HepG2 (cell line): ENCODE results near the gene ACSS1. TPM values are rescaled to one million over a fixed set of nuclear protein-coding genes. Genes with fewer than 3 reads are reported as not detected.

Source experiments
- ATAC-seq: fragments of 200-7000 bp; cut with Tn5 transposase; 3 replicates; pipeline ENCODE4 v1.9.1; 2020; ENCODE audit warnings: mild to moderate bottlenecking, moderate library complexity
- BruUV-seq: library from RNA; stranded (reverse); fragments of 400-500 nt; replicated peaks from 2 replicates; lab custom pipeline; 2021; lab: Mats Ljungman, UMichigan
- CTCF ChIA-PET: fragments of 300-600 bp; formaldehyde crosslinking; extraction: SDS; loops from one replicate; lab custom pipeline; 2021; ENCODE audit warnings: low total read pairs, inconsistent platforms, low intra/inter-chr PET ratio; lab: Yijun Ruan, JAX
- POLR2A ChIA-PET: fragments of 350-600 bp; sonication (Branson Sonifier 250); formaldehyde crosslinking; loops from one replicate; lab custom pipeline; 2020; ENCODE audit warnings: antibody characterized with exemption, inconsistent platforms; lab: Yijun Ruan, JAX
- DNase-seq: peaks from one replicate; pipeline ENCODE4 v3.0.0-alpha.2; 2015; ENCODE audit warnings: low spot score
- FAIRE-seq: peaks from 3 replicates; lab custom pipeline; 2011; peaks lifted over from hg19 to GRCh38; lab: Jason Lieb, UNC
- H2AFZ ChIP-seq: one replicate; pipeline ENCODE4 v1.6.1; 2011; ENCODE audit warnings: low read length, inconsistent platforms
- H3K27ac ChIP-seq: fragments of 300-600 bp; 3 replicates; pipeline ENCODE4 v1.8.0; 2011; ENCODE audit warnings: mixed run types, mild to moderate bottlenecking, mixed read lengths, low read length, inconsistent platforms; ENCODE audit not compliant: insufficient read depth; ENCODE audit errors: extremely low read length
- H3K27me3 ChIP-seq, 2 experiments: fragments of 200-600 bp in 1 of 2; 2 replicates in 1 of 2; 3 replicates in 1 of 2; pipeline versions ENCODE4 v1.6.0 to v1.8.0; 2011; ENCODE audit warnings: low read length in 2 of 2, mild to moderate bottlenecking in 2 of 2, moderate library complexity in 2 of 2, inconsistent platforms in 1 of 2; ENCODE audit not compliant: insufficient read depth in 2 of 2, control insufficient read depth in 1 of 2
- H3K36me3 ChIP-seq, 2 experiments: fragments of 200-600 bp in 1 of 2; replicated peaks in 1 of 2; 2 replicates in 1 of 2; 3 replicates in 1 of 2; pipeline versions ENCODE4 v1.5.1 to v1.8.0; 2011; ENCODE audit warnings: low read length in 2 of 2, inconsistent platforms in 1 of 2; ENCODE audit not compliant: insufficient read depth in 2 of 2, control insufficient read depth in 1 of 2
- H3K4me1 ChIP-seq: 2 replicates; pipeline ENCODE4 v1.5.1; 2012; ENCODE audit warnings: low read length, inconsistent platforms; ENCODE audit not compliant: insufficient read depth
- H3K4me2 ChIP-seq: 2 replicates; pipeline ENCODE4 v1.6.0; 2011; ENCODE audit warnings: low read depth, low read length, inconsistent platforms
- H3K4me3 ChIP-seq, 3 experiments: fragments of 200-600 bp in 1 of 3; sonication (generic), shearing (Covaris generic) in 1 of 3; replicated peaks in 1 of 3; 2 replicates each; pipeline ENCODE4 v1.5.1; 2011 to 2016; ENCODE audit warnings: low read length in 3 of 3, inconsistent platforms in 2 of 3, low read depth in 2 of 3, mild to moderate bottlenecking in 2 of 3, control low read depth in 1 of 3, mixed read lengths in 1 of 3; ENCODE audit not compliant: insufficient read depth in 1 of 3
- H3K79me2 ChIP-seq: one replicate; pipeline ENCODE4 v1.6.1; 2011; ENCODE audit warnings: low read length, inconsistent platforms; ENCODE audit not compliant: insufficient read depth
- H3K9ac ChIP-seq: 2 replicates; pipeline ENCODE4 v1.6.0; 2011; ENCODE audit warnings: mild to moderate bottlenecking, low read depth, low read length, inconsistent platforms; ENCODE audit not compliant: insufficient read depth
- H3K9me3 ChIP-seq: 2 replicates; pipeline ENCODE4 v1.5.1; 2012; ENCODE audit warnings: mild to moderate bottlenecking, low read length
- H4K20me1 ChIP-seq: 2 replicates; pipeline ENCODE4 v1.6.0; 2011; ENCODE audit warnings: inconsistent platforms, mild to moderate bottlenecking, low read length, moderate library complexity; ENCODE audit not compliant: insufficient read depth
- AGO2 ChIP-seq: fragments of 200-400 bp; formaldehyde crosslinking; optimal IDR thresholded peaks from 2 replicates; pipeline ENCODE3; 2017; ENCODE audit warnings: mild to moderate bottlenecking, low read depth, low read length, moderate library complexity
- EED ChIP-seq: sonication (generic); formaldehyde crosslinking; IDR thresholded peaks from 2 replicates; pipeline ENCODE4 v1.5.0; 2020; ENCODE audit warnings: mild to moderate bottlenecking, missing genetic modification reagents
- SMYD3 ChIP-seq: sonication (generic); formaldehyde crosslinking; IDR thresholded peaks from 2 replicates; pipeline ENCODE4 v1.8.1; 2023; ENCODE audit warnings: mild to moderate bottlenecking, missing genetic modification reagents
- ZNF235 ChIP-seq: sonication (generic); formaldehyde crosslinking; IDR thresholded peaks from 2 replicates; pipeline ENCODE4 v1.8.1; 2023; ENCODE audit warnings: mild to moderate bottlenecking, missing genetic modification reagents, borderline replicate concordance
- WGBS: methylation state at CpG from one replicate; pipeline ENCODE4 v1.1.6; 2017; ENCODE audit warnings: low lambda C conversion rate; 5-methylcytosine and 5-hydroxymethylcytosine counted together
- in situ Hi-C: cut with HindIII; loops from 2 replicates; pipeline ENCODE4 v1.10.0; 2017; ENCODE audit warnings: low pct_unique_long_range_greater_than_20kb; ENCODE audit not compliant: extremely low pct_ligation_motif_present
- intact Hi-C: fragments of 100-400 bp; cut with micrococcal nuclease; formaldehyde crosslinking; loops from one replicate; pipeline ENCODE4 v1.10.0; 2022; ENCODE audit not compliant: unreplicated experiment
- polyA plus RNA-seq, 8 experiments: library from polyadenylated mRNA; depleted of rRNA in 3 of 8; stranded (reverse) in 7 of 8; unstranded in 1 of 8; fragments of >200 nt; fragmentation: Illumina TruSeq in 4 of 8; extraction: Trizol in 4 of 8; gene quantifications; 2 replicates each; pipeline versions ENCODE4 v1.2.1 to v1.2.3, GENCODE V29; 2011 to 2016; ENCODE audit warnings: low read depth in 4 of 8, missing spikeins in 1 of 8, mixed read lengths in 1 of 8; ENCODE audit not compliant: insufficient read depth in 1 of 8
- total RNA-seq, 5 experiments: library from RNA; depleted of rRNA; stranded (reverse); fragments of >200 nt; fragmentation: Illumina TruSeq; extraction: Trizol; gene quantifications; 2 replicates each; pipeline ENCODE4 v1.2.3, GENCODE V29; 2016; ENCODE audit warnings: low read depth in 1 of 5
- TF ChIP-seq, protein P1 (sequence below): sonication (generic); formaldehyde crosslinking; IDR thresholded peaks from 2 replicates; pipeline ENCODE4 v1.5.0; 2020; ENCODE audit warnings: mild to moderate bottlenecking, missing genetic modification reagents

ACSS1 gene
- total and polyA plus RNA-seq, 2 of the 13 experiments (the other 11 are each of a cell fraction or from before 2014, with no cell fraction given): 15.2 to 41.6 TPM

DNA sequence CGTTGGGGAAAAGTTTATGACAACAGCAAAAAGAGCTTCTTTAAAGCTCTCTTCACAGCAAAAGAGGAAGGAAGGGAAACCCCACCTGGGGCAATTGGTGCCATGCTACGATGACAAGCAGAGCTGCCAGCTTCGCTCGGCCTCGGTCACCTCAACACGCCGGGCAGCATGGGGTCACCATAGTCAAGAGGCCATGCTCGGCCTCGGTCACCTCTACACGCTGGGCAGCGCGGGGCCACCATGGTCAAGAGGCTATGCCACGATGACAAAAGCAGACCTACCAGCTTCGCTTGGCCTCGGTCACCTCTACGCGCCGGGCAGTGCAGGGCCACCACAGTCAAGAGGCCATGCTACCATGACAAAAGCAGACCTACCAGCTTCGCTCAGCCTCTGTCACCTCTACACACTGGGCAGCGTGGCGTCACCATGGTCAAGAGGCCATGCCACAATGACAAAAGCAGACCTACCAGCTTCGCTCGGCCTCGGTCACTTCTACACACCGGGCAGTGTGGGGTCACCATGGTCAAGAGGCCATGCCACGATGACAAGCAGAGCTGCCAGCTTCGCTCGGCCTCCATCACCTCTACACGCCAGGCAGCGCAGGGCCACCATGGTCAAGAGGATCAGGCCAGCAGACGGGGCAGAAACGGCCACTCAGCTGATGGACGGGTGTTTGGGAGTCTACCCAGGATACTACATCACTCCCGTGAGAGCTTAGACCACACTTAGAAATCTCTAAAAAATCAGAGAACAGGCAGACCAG lies 77.5 kb downstream of the ACSS1 start:
- POLR2A ChIA-PET: no interaction called here
- no peak overlapping the region for H3K4me2 ChIP-seq

More for the DNA sequence above, 77.5 kb downstream of the ACSS1 start:
- TF ChIP-seq AGO2 (peak; percentile 24), SMYD3 (CRISPR knock-in tag) (no peak), ZNF235 (0 out of 2 replicates have a peak, but pooled peaks have one; percentile 38), EED (CRISPR knock-in tag) (peak; percentile 21; the same call in 1 of the 2 replicates)
- TF ChIP-seq, protein P1, sequence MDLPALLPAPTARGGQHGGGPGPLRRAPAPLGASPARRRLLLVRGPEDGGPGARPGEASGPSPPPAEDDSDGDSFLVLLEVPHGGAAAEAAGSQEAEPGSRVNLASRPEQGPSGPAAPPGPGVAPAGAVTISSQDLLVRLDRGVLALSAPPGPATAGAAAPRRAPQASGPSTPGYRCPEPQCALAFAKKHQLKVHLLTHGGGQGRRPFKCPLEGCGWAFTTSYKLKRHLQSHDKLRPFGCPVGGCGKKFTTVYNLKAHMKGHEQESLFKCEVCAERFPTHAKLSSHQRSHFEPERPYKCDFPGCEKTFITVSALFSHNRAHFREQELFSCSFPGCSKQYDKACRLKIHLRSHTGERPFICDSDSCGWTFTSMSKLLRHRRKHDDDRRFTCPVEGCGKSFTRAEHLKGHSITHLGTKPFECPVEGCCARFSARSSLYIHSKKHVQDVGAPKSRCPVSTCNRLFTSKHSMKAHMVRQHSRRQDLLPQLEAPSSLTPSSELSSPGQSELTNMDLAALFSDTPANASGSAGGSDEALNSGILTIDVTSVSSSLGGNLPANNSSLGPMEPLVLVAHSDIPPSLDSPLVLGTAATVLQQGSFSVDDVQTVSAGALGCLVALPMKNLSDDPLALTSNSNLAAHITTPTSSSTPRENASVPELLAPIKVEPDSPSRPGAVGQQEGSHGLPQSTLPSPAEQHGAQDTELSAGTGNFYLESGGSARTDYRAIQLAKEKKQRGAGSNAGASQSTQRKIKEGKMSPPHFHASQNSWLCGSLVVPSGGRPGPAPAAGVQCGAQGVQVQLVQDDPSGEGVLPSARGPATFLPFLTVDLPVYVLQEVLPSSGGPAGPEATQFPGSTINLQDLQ (CRISPR knock-in tag): 0 out of 2 replicates have a peak, but pooled peaks have one; percentile 32
- H3K27ac ChIP-seq: no peak overlapping the region
- BruUV-seq: no TSS peak
- no peak for DNase-seq
- H4K20me1 ChIP-seq: no peaks in the 10 kb centered on the region
- in situ Hi-C loops: no loop called here
- no peak overlapping the region for H3K9ac ChIP-seq
- no peak overlapping the region for H3K4me3 ChIP-seq
- intact Hi-C loops: no loop called here
- peaks cover 21% of the 10 kb centered on the region for H3K4me1 ChIP-seq
- H2AFZ ChIP-seq: no peak overlapping the region
- H3K79me2 ChIP-seq: peaks cover 10% of the 10 kb centered on the region
- WGBS: 96% methylated on average over 34 of the region's 34 CpGs
- H3K27me3 ChIP-seq: no peaks in the 10 kb centered on the region
- 0 out of 2 replicates have a peak, but pooled peaks cover 7% of the 10 kb centered on the region for H3K9me3 ChIP-seq
- peaks cover 29 to 77% of the 10 kb centered on the region in 2 experiments; a peak in 4 of 5 replicates for H3K36me3 ChIP-seq
- FAIRE-seq: no peak
- CTCF ChIA-PET: no interaction called here
- no peak; the same call in 2 of the 3 replicates for ATAC-seq
